ENCODE data around the gene ANP32A. TPM values are rescaled to one million over a fixed set of nuclear protein-coding genes. Genes with fewer than 3 reads are reported as not detected.
A peak's percentile ranks its signal among the peaks of the same experiment; 100 is the strongest.

The ANP32A gene
- total and polyA plus RNA-seq, 9 of the 15 experiments (the other 6 are each of a cell fraction or from before 2014, with no cell fraction given): 13.2 to 656 (median 210) TPM

GRCh38 chr15:68815598-68815997, 5.1 kb downstream of the ANP32A start:
- in situ Hi-C loops (cut with MboI): no loop called here
- no peak for DNase-seq (ENCODE audit: extremely low read depth in 1 of 4, low spot score in 3 of 4)
- POLR2A ChIA-PET: interaction anchor here (0.6 to 3.2 kb wide), 3 partner anchors 8 to 1415 kb away, joined by 3 to 13 read pairs (median 3); no protein-coding TSS in a partner anchor

More at GRCh38 chr15:68815598-68815997, 5.1 kb downstream of the ANP32A start:
- CTCF ChIA-PET (ENCODE audit: low intra/inter-chr PET ratio): no interaction called here
- Histone ChIP-seq H3K4me3 (no peak overlapping the region; the same call in 1 of the 2 replicates), H4K20me1 (replicated peaks; ENCODE audit: control insufficient read depth, insufficient read depth, low read length) (peaks cover 45% of the 10 kb centered on the region), H3K4me2 (ENCODE audit: insufficient read depth, low read length) (peak overlapping the region; percentile 77), H3K27me3 (ENCODE audit: control insufficient read depth in 2 of 2, insufficient read depth in 2 of 2, low read length in 2 of 2) (no peaks in the 10 kb centered on the region), H2AFZ (ENCODE audit: low read depth, low read length) (no peak overlapping the region), H3K36me3 (ENCODE audit: control insufficient read depth, insufficient read depth, low read length) (peaks cover 30% of the 10 kb centered on the region; the same call in 2 of the 3 replicates), H3K9me3 (replicated peaks; ENCODE audit: control insufficient read depth, insufficient read depth, low read depth, low read length) (no peaks in the 10 kb centered on the region), H3K9me1 (ENCODE audit: control insufficient read depth, insufficient read depth, low read length) (peaks cover 3% of the 10 kb centered on the region), H3K27ac (ENCODE audit: extremely low read depth, low read depth, low read length) (peak overlapping the region; percentile 99; the same call in 1 of the 3 replicates), H3K79me2 (ENCODE audit: control insufficient read depth, insufficient read depth, low read length) (peaks cover 100% of the 10 kb centered on the region), H3K9ac (ENCODE audit: insufficient read depth in 1 of 2, low read depth in 2 of 2, low read length in 2 of 2) (peak overlapping the region; percentile 47 to 98; a peak in 3 of 4 replicates), H3K4me1 (replicated peaks in 1 of 2; ENCODE audit: control insufficient read depth in 2 of 2, insufficient read depth in 2 of 2, low read length in 2 of 2) (peaks cover 25 to 31% of the 10 kb centered on the region in 2 experiments)
- FAIRE-seq: peak; percentile 6
- BruUV-seq (replicated peaks): no TSS peak
- intact Hi-C loops (cut with micrococcal nuclease): no loop called here
- WGBS (ENCODE audit: insufficient coverage, low coverage, missing lambda C conversion rate): 59% methylated on average over 4 of the region's 4 CpGs
- TF ChIP-seq CSDE1 (IDR thresholded peaks at IDR 0.05): no peak
- TF ChIP-seq, protein P1, sequence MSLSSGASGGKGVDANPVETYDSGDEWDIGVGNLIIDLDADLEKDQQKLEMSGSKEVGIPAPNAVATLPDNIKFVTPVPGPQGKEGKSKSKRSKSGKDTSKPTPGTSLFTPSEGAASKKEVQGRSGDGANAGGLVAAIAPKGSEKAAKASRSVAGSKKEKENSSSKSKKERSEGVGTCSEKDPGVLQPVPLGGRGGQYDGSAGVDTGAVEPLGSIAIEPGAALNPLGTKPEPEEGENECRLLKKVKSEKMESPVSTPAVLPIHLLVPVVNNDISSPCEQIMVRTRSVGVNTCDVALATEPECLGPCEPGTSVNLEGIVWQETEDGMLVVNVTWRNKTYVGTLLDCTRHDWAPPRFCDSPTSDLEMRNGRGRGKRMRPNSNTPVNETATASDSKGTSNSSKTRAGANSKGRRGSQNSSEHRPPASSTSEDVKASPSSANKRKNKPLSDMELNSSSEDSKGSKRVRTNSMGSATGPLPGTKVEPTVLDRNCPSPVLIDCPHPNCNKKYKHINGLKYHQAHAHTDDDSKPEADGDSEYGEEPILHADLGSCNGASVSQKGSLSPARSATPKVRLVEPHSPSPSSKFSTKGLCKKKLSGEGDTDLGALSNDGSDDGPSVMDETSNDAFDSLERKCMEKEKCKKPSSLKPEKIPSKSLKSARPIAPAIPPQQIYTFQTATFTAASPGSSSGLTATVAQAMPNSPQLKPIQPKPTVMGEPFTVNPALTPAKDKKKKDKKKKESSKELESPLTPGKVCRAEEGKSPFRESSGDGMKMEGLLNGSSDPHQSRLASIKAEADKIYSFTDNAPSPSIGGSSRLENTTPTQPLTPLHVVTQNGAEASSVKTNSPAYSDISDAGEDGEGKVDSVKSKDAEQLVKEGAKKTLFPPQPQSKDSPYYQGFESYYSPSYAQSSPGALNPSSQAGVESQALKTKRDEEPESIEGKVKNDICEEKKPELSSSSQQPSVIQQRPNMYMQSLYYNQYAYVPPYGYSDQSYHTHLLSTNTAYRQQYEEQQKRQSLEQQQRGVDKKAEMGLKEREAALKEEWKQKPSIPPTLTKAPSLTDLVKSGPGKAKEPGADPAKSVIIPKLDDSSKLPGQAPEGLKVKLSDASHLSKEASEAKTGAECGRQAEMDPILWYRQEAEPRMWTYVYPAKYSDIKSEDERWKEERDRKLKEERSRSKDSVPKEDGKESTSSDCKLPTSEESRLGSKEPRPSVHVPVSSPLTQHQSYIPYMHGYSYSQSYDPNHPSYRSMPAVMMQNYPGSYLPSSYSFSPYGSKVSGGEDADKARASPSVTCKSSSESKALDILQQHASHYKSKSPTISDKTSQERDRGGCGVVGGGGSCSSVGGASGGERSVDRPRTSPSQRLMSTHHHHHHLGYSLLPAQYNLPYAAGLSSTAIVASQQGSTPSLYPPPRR (CRISPR knock-in tag; IDR thresholded peaks at IDR 0.05; ENCODE audit: borderline replicate concordance): no peak
- TF ChIP-seq GABPA (tag; conservative IDR thresholded peaks at IDR 0.05; ENCODE audit: low read depth): no peak
- no peak for TF ChIP-seq SIN3A (IDR thresholded peaks at IDR 0.05; ENCODE audit: borderline replicate concordance in 2 of 2, control insufficient read depth in 1 of 2, low read depth in 2 of 2, low read length in 2 of 2)
- TF ChIP-seq, protein P2, sequence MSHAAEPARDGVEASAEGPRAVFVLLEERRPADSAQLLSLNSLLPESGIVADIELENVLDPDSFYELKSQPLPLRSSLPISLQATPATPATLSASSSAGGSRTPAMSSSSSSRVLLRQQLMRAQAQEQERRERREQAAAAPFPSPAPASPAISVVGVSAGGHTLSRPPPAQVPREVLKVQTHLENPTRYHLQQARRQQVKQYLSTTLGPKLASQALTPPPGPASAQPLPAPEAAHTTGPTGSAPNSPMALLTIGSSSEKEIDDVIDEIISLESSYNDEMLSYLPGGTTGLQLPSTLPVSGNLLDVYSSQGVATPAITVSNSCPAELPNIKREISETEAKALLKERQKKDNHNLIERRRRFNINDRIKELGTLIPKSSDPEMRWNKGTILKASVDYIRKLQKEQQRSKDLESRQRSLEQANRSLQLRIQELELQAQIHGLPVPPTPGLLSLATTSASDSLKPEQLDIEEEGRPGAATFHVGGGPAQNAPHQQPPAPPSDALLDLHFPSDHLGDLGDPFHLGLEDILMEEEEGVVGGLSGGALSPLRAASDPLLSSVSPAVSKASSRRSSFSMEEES (CRISPR knock-in tag; IDR thresholded peaks at IDR 0.05): no peak
- TF ChIP-seq TCF15 (CRISPR knock-in tag; IDR thresholded peaks at IDR 0.05): no peak
- TF ChIP-seq, protein P3, sequence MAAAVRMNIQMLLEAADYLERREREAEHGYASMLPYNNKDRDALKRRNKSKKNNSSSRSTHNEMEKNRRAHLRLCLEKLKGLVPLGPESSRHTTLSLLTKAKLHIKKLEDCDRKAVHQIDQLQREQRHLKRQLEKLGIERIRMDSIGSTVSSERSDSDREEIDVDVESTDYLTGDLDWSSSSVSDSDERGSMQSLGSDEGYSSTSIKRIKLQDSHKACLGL (CRISPR knock-in tag; IDR thresholded peaks at IDR 0.05; ENCODE audit: borderline replicate concordance, poor library complexity, severe bottlenecking): no peak
- no peak for TF ChIP-seq MAFF (IDR thresholded peaks at IDR 0.05; ENCODE audit: low read length)
- no peak for TF ChIP-seq HDGF (IDR thresholded peaks at IDR 0.05)
- TF ChIP-seq KLF10 (CRISPR knock-in tag; IDR thresholded peaks at IDR 0.05): no peak
- TF ChIP-seq HCFC1 (IDR thresholded peaks at IDR 0.05; ENCODE audit: low read depth, low read length): no peak
- TF ChIP-seq PHTF2 (CRISPR knock-in tag; IDR thresholded peaks at IDR 0.05): no peak
- ATAC-seq: no peak

All from K562 (cell line).